Erythroblast (primary cell): ENCODE results near the gene TMEM51.

ENCODE experiments used
- GATA1 ChIP-seq: IDR thresholded peaks from 2 replicates; pipeline ENCODE4 v1.6.1; 2011; ENCODE audit warnings: low read depth, mild to moderate bottlenecking, control low read depth, low read length, moderate library complexity
- POLR2A ChIP-seq: IDR thresholded peaks from 2 replicates; pipeline ENCODE4 v1.6.1; 2011; ENCODE audit warnings: mild to moderate bottlenecking, low read length

GRCh38 chr1:15173863-15174614 is 20.5 kb downstream of the TMEM51 start:
- no peak for TF ChIP-seq POLR2A
- no peak for TF ChIP-seq GATA1
